ENCODE results near the gene PLCL1. TPM values are rescaled to one million over a fixed set of nuclear protein-coding genes. Genes with fewer than 3 reads are reported as not detected.

PLCL1 gene
- total RNA-seq, 1 experiment from 2014 or later = 0.07 TPM

DNA sequence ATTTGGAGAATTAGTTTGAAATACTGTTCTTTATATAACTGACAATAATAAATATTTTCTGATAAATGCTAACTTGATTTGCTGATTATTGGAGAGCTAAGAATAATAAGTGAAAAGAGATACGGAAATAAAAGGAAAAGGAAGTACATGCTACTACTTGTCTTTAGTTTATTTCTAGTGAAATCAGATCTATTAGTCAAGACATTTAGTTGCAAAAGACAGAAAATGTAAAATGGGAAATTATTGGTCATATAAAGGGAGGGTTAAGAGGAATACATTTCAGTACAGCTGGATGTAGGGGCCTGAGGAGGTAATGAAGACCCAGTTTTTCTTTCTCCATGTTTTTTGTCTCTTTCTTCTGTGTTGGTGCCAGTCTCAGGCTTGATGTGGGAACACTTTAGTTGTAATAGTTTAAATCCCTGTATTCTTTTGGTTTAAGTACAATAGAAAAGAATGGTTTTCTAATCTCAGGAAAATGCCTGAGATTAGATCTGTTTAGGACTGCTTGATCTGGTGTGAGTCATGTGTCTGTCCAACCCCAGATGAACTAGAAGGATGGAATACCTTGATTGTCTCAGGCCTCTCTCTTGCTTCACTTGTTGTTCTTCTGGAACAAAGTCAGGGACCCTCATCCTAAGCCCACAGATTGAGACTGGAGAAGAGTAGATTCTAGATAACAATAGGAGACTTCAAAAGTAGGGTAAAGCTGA, 58.0 kb downstream of the PLCL1 start:
- no TSS peak for BruUV-seq (replicated peaks)
- intact Hi-C loops (cut with micrococcal nuclease) = no loop called here
- no peaks in the 10 kb centered on the region for H3K9me3 ChIP-seq (ENCODE audit: control insufficient read depth in 1 of 2, insufficient read depth in 1 of 2, low read depth in 1 of 2, low read length in 2 of 2)
- H3K9ac ChIP-seq (ENCODE audit: low read length) = no peak overlapping the region
- peaks cover 9% of the 10 kb centered on the region; the same call in 1 of the 2 replicates for H3K27me3 ChIP-seq (ENCODE audit: insufficient read depth, low read length)
- H3K9me2 ChIP-seq (ENCODE audit: insufficient read depth) = no peaks in the 10 kb centered on the region
- no peaks in the 10 kb centered on the region for H3K4me1 ChIP-seq (ENCODE audit: control insufficient read depth in 1 of 2, insufficient read depth in 2 of 2, low read length in 2 of 2)
- ChIA-PET CTCF (no interaction called here), RAD21 (ENCODE audit: low non-redundant PET in 1 of 2, low total read pairs in 2 of 2, uncharacterized antibody in 2 of 2, unreplicated experiment in 2 of 2) (no interaction called here), POLR2A (no interaction called here)
- DNase-seq (ENCODE audit: low read depth, low spot score) (no peak), ATAC-seq (no peak)
- H4K20me1 ChIP-seq (ENCODE audit: insufficient read depth) = no peaks in the 10 kb centered on the region
- H3K4me3 ChIP-seq (replicated peaks in 1 of 2; ENCODE audit: low read depth in 1 of 2, low read length in 2 of 2) = no peak overlapping the region
- no peaks in the 10 kb centered on the region for H3K79me2 ChIP-seq (ENCODE audit: insufficient read depth, low read length)
- H3K27ac ChIP-seq (ENCODE audit: low read depth, low read length) = no peak overlapping the region
- TF ChIP-seq FOSL1 (IDR thresholded peaks at IDR 0.05; ENCODE audit: low read depth) (no peak), EZH2phosphoT487 (IDR thresholded peaks at IDR 0.05; ENCODE audit: borderline replicate concordance) (no peak), SP1 (IDR thresholded peaks at IDR 0.05; ENCODE audit: low read depth) (no peak), POLR2A (IDR thresholded peaks at IDR 0.05; ENCODE audit: borderline replicate concordance, extremely low read depth, insufficient read depth, insufficient read length) (no peak), CEBPB (IDR thresholded peaks at IDR 0.05; ENCODE audit: low read depth) (no peak), ZNF274 (IDR thresholded peaks at IDR 0.05; ENCODE audit: low read depth, low read length) (no peak), ELF1 (IDR thresholded peaks at IDR 0.05; ENCODE audit: borderline replicate concordance, low read depth) (no peak), JUND (IDR thresholded peaks at IDR 0.05) (no peak), SIN3A (IDR thresholded peaks at IDR 0.05; ENCODE audit: low read depth) (no peak), POLR2AphosphoS5 (IDR thresholded peaks at IDR 0.05; ENCODE audit: low read depth, low read length) (no peak), CBX3 (IDR thresholded peaks at IDR 0.05; ENCODE audit: low read depth) (no peak), EZH2 (IDR thresholded peaks at IDR 0.05) (no peak), SRF (IDR thresholded peaks at IDR 0.05; ENCODE audit: low read depth) (no peak), YY1 (IDR thresholded peaks at IDR 0.05; ENCODE audit: extremely low read depth, insufficient replicate concordance, low read depth, low read length) (no peak)
- TF ChIP-seq, protein P1, sequence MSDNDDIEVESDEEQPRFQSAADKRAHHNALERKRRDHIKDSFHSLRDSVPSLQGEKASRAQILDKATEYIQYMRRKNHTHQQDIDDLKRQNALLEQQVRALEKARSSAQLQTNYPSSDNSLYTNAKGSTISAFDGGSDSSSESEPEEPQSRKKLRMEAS (IDR thresholded peaks at IDR 0.05) = no peak
- TF ChIP-seq, protein P2, sequence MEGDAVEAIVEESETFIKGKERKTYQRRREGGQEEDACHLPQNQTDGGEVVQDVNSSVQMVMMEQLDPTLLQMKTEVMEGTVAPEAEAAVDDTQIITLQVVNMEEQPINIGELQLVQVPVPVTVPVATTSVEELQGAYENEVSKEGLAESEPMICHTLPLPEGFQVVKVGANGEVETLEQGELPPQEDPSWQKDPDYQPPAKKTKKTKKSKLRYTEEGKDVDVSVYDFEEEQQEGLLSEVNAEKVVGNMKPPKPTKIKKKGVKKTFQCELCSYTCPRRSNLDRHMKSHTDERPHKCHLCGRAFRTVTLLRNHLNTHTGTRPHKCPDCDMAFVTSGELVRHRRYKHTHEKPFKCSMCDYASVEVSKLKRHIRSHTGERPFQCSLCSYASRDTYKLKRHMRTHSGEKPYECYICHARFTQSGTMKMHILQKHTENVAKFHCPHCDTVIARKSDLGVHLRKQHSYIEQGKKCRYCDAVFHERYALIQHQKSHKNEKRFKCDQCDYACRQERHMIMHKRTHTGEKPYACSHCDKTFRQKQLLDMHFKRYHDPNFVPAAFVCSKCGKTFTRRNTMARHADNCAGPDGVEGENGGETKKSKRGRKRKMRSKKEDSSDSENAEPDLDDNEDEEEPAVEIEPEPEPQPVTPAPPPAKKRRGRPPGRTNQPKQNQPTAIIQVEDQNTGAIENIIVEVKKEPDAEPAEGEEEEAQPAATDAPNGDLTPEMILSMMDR (IDR thresholded peaks at IDR 0.05 in 2 of 3, conservative IDR thresholded peaks at IDR 0.05 in 1 of 3; ENCODE audit: borderline replicate concordance in 1 of 3, insufficient read depth in 1 of 3, low read depth in 2 of 3, low read length in 2 of 3) = no peak
- TF ChIP-seq, protein P3, sequence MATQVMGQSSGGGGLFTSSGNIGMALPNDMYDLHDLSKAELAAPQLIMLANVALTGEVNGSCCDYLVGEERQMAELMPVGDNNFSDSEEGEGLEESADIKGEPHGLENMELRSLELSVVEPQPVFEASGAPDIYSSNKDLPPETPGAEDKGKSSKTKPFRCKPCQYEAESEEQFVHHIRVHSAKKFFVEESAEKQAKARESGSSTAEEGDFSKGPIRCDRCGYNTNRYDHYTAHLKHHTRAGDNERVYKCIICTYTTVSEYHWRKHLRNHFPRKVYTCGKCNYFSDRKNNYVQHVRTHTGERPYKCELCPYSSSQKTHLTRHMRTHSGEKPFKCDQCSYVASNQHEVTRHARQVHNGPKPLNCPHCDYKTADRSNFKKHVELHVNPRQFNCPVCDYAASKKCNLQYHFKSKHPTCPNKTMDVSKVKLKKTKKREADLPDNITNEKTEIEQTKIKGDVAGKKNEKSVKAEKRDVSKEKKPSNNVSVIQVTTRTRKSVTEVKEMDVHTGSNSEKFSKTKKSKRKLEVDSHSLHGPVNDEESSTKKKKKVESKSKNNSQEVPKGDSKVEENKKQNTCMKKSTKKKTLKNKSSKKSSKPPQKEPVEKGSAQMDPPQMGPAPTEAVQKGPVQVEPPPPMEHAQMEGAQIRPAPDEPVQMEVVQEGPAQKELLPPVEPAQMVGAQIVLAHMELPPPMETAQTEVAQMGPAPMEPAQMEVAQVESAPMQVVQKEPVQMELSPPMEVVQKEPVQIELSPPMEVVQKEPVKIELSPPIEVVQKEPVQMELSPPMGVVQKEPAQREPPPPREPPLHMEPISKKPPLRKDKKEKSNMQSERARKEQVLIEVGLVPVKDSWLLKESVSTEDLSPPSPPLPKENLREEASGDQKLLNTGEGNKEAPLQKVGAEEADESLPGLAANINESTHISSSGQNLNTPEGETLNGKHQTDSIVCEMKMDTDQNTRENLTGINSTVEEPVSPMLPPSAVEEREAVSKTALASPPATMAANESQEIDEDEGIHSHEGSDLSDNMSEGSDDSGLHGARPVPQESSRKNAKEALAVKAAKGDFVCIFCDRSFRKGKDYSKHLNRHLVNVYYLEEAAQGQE (IDR thresholded peaks at IDR 0.05; ENCODE audit: low read depth) = no peak
- TF ChIP-seq, protein P4, sequence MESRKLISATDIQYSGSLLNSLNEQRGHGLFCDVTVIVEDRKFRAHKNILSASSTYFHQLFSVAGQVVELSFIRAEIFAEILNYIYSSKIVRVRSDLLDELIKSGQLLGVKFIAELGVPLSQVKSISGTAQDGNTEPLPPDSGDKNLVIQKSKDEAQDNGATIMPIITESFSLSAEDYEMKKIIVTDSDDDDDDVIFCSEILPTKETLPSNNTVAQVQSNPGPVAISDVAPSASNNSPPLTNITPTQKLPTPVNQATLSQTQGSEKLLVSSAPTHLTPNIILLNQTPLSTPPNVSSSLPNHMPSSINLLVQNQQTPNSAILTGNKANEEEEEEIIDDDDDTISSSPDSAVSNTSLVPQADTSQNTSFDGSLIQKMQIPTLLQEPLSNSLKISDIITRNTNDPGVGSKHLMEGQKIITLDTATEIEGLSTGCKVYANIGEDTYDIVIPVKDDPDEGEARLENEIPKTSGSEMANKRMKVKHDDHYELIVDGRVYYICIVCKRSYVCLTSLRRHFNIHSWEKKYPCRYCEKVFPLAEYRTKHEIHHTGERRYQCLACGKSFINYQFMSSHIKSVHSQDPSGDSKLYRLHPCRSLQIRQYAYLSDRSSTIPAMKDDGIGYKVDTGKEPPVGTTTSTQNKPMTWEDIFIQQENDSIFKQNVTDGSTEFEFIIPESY (IDR thresholded peaks at IDR 0.05; ENCODE audit: extremely low read depth, insufficient replicate concordance, low read length) = no peak
- no peak overlapping the region for H2AFZ ChIP-seq (ENCODE audit: low read depth, low read length, poor library complexity, severe bottlenecking)
- no peaks in the 10 kb centered on the region for H3K36me3 ChIP-seq (ENCODE audit: control insufficient read depth in 1 of 2, insufficient read depth in 2 of 2, low read length in 2 of 2)
- no peak overlapping the region for H3K4me2 ChIP-seq (ENCODE audit: low read length)

Data from HCT116 (cell line).